Measurements from ENCODE around the gene TNFSF13. TPM values are rescaled to one million over a fixed set of nuclear protein-coding genes. Genes with fewer than 3 reads are reported as not detected.

Gene TNFSF13
- total RNA-seq, 1 experiment from 2014 or later: 0.94 TPM

GRCh38 chr17:7550344-7550743, 8.2 kb upstream of the TNFSF13 start:
- Histone ChIP-seq H3K9ac (ENCODE audit: extremely low read depth, insufficient read length, low read length) (no peak overlapping the region), H2BK15ac (ENCODE audit: low read depth, low read length) (no peak overlapping the region), H3K56ac (ENCODE audit: insufficient read length, low read depth, low read length) (no peak overlapping the region), H4K8ac (replicated peaks; ENCODE audit: insufficient read length, low read depth, low read length) (no peak overlapping the region), H4K91ac (ENCODE audit: insufficient read length, low read depth, low read length) (no peak overlapping the region), H3K4ac (ENCODE audit: low read depth, low read length) (no peak overlapping the region), H2BK5ac (ENCODE audit: insufficient read length, low read length) (no peak overlapping the region), H2BK20ac (ENCODE audit: low read depth, low read length, poor library complexity, severe bottlenecking) (no peak overlapping the region), H3K18ac (ENCODE audit: insufficient read length, low read depth, low read length) (no peak overlapping the region), H3K79me2 (ENCODE audit: insufficient read depth, low read length) (no peaks in the 10 kb centered on the region), H3K4me1 (ENCODE audit: insufficient read depth, low read length) (peaks cover 2% of the 10 kb centered on the region; the same call in 1 of the 2 replicates), H2AK5ac (ENCODE audit: insufficient read length, low read length) (no peak overlapping the region), H3K23me2 (ENCODE audit: insufficient read length, low read depth, low read length, poor library complexity, severe bottlenecking) (peaks cover 6% of the 10 kb centered on the region), H4K5ac (ENCODE audit: insufficient read length, low read depth, low read length) (no peak overlapping the region), H3K23ac (ENCODE audit: insufficient read length, low read depth, low read length) (no peak overlapping the region), H2AFZ (ENCODE audit: low read length) (no peak overlapping the region), H3K14ac (ENCODE audit: insufficient read depth, low read length) (no peak overlapping the region), H3K79me1 (ENCODE audit: insufficient read depth, low read depth, low read length, poor library complexity, severe bottlenecking) (no peaks in the 10 kb centered on the region), H3K4me2 (ENCODE audit: insufficient read depth, insufficient read length, low read length) (no peak overlapping the region), H3T11ph (ENCODE audit: low read length) (no peak overlapping the region), H3K27ac (ENCODE audit: insufficient read length, low read depth, low read length) (no peak overlapping the region), H2BK12ac (ENCODE audit: insufficient read length, low read depth, low read length) (no peak overlapping the region), H3K27me3 (ENCODE audit: insufficient read depth, low read length) (no peaks in the 10 kb centered on the region), H3K9me3 (ENCODE audit: control insufficient read depth, low read depth, low read length) (no peaks in the 10 kb centered on the region), H4K20me1 (ENCODE audit: control insufficient read depth, insufficient read depth, insufficient read length) (no peaks in the 10 kb centered on the region), H2BK120ac (ENCODE audit: low read depth, low read length, poor library complexity, severe bottlenecking) (no peak overlapping the region)
- no peak overlapping the region; a peak in 1 of 5 replicates for H3K4me3 Mint-ChIP-seq
- TF ChIP-seq CTCF (conservative IDR thresholded peaks at IDR 0.05): no peak
- H3K4me1 Mint-ChIP-seq: peaks cover 7 to 13% of the 10 kb centered on the region in 2 experiments
- 0 out of 5 replicates have a peak, but pooled peaks cover 0 to 2% of the 10 kb centered on the region in 2 experiments for H3K9me3 Mint-ChIP-seq
- DNase-seq: no peak
- H3K27me3 Mint-ChIP-seq (ENCODE audit: low read depth): peaks cover 26% of the 10 kb centered on the region
- no CpG with 5 or more reads among the region's 6 CpGs for WGBS (ENCODE audit: extremely low coverage, insufficient read length, low lambda C conversion rate)
- H3K36me3 Mint-ChIP-seq (ENCODE audit: insufficient read depth in 1 of 3, low read depth in 3 of 3): no peaks in the 10 kb centered on the region
- no peak overlapping the region for H3K27ac Mint-ChIP-seq
